IPS-15b (cell line): ENCODE measurements around the gene SENP6.
"Not testable (repeated sequence)": the region's sequence is repeated elsewhere in the genome, so short reads cannot be mapped to it uniquely, and the experiment has no call there.

Experiments
- H3K27me3 ChIP-seq: one replicate; pipeline ENCODE4 v1.6.1; 2013; ENCODE audit warnings: low read length; ENCODE audit not compliant: control insufficient read depth, insufficient read depth
- H3K36me3 ChIP-seq: one replicate; pipeline ENCODE4 v1.6.1; 2013; ENCODE audit warnings: low read length; ENCODE audit not compliant: control insufficient read depth, insufficient read depth
- H3K4me1 ChIP-seq: one replicate; pipeline ENCODE4 v1.6.1; 2013; ENCODE audit warnings: mild to moderate bottlenecking, low read length; ENCODE audit not compliant: control insufficient read depth, insufficient read depth
- H3K4me3 ChIP-seq: one replicate; pipeline ENCODE4 v1.5.1; 2013; ENCODE audit warnings: low read depth, low read length
- H3K9ac ChIP-seq: one replicate; pipeline ENCODE4 v1.6.1; 2013; ENCODE audit warnings: low read depth, mild to moderate bottlenecking, low read length
- H3K9me3 ChIP-seq: one replicate; pipeline ENCODE4 v1.6.1; 2013; ENCODE audit warnings: mild to moderate bottlenecking, low read length; ENCODE audit not compliant: control insufficient read depth, insufficient read depth

The SENP6 gene

GRCh38 chr6:75676377-75676776 is 74.7 kb downstream of the SENP6 start:
- H3K36me3 ChIP-seq, result peaks cover 4% of the 10 kb centered on the region
- no peaks in the 10 kb centered on the region for H3K9me3 ChIP-seq
- H3K4me3 ChIP-seq, result no peak overlapping the region
- H3K4me1 ChIP-seq, result no peaks in the 10 kb centered on the region
- H3K27me3 ChIP-seq, result no peaks in the 10 kb centered on the region
- H3K9ac ChIP-seq, result no peak overlapping the region

DNA sequence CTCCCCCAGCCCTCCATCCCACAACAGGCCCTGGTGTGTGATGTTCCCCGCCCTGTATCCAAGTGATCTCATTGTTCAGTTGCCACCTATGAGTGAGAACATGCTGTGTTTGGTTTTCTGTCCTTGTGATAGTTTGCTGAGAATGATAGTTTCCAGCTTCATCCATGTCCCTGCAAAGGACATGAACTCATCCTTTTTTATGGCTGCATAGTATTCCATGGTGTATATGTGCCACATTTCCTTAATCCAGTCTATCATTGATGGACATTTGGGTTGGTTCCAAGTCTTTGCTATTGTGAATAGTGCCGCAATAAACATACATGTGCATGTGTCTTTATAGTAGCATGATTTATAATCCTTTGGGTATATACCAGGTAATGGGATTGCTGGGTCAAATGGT is 80.9 kb downstream of the SENP6 start:
- H3K9ac ChIP-seq, H3K9me3 ChIP-seq, H3K27me3 ChIP-seq, H3K4me1 ChIP-seq, H3K4me3 ChIP-seq, H3K36me3 ChIP-seq: not testable (repeated sequence)

DNA sequence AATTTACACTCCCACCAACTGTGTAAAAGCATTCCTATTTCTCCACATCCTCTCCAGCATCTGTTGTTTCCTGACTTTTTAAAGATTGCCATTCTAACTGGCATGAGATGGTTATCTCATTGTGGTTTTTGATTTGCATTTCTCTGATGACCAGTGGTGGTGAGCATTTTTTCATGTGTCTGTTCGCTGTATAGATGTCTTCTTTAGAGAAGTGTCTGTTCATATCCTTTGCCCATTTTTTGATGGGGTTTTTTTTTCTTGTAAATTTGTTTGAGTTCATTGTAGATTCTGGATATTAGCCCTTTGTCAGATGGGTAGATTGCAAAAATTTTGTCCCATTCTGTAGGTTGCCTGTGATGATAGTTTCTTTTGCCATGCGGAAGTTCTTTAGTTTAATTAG is 81.3 kb downstream of the SENP6 start:
- not testable (repeated sequence) for H3K9me3 ChIP-seq, H3K4me1 ChIP-seq, H3K9ac ChIP-seq, H3K4me3 ChIP-seq, H3K27me3 ChIP-seq, H3K36me3 ChIP-seq

DNA sequence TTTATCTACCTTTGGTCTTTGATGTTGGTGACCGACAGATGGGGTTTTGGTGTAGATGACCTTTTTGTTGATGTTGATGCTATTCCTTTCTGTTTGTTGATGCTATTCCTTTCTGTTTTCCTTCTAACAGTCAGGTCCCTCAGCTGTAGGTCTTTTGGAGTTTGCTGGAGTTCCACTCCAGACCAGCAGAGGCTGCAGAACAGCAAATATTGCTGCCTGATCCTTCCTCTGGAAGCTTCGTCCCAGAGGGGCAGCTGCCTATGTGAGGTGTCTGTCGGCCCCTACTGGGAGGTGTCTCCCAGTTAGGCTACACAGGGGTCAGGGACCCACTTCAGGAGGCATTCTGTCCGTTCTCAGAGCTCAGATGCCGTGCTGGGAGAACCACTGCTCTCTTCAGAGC is 85.9 kb downstream of the SENP6 start:
- not testable (repeated sequence) for H3K36me3 ChIP-seq, H3K4me3 ChIP-seq, H3K9me3 ChIP-seq, H3K4me1 ChIP-seq, H3K9ac ChIP-seq, H3K27me3 ChIP-seq

GRCh38 chr6:75687937-75688336 is 86.3 kb downstream of the SENP6 start:
- H3K36me3 ChIP-seq, H3K27me3 ChIP-seq, H3K4me1 ChIP-seq, H3K9me3 ChIP-seq, H3K9ac ChIP-seq: not testable (repeated sequence)
- peak overlapping the region; percentile 27 for H3K4me3 ChIP-seq

GRCh38 chr6:75689576-75689975 is 87.9 kb downstream of the SENP6 start:
- Histone ChIP-seq H3K27me3 (no peaks in the 10 kb centered on the region), H3K4me3 (no peak overlapping the region), H3K9ac (no peak overlapping the region), H3K9me3 (no peaks in the 10 kb centered on the region), H3K4me1 (peaks cover 2% of the 10 kb centered on the region), H3K36me3 (no peaks in the 10 kb centered on the region)

GRCh38 chr6:75691012-75691411 is 89.3 kb downstream of the SENP6 start:
- Histone ChIP-seq H3K4me1 (peaks cover 2% of the 10 kb centered on the region), H3K36me3 (no peaks in the 10 kb centered on the region), H3K9me3 (no peaks in the 10 kb centered on the region), H3K4me3 (no peak overlapping the region), H3K27me3 (no peaks in the 10 kb centered on the region), H3K9ac (no peak overlapping the region)

DNA sequence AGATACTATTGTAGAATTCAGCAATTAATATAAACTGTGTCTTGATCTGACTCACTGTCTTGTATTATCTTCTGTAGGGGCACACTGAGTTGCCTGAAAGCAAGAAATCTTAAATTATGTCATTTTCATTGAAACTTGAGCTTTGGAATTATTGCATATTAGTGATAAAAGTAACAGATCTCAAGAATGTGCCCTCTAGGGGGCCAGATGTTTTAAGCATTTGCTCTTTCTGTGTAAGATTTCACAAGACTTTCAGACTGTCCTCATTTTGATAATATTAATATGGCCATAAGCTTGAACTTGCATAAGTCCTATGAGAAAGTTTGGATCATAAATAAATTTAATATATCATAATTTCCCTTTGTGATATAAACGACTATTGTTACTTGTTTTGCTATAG is 91.9 kb downstream of the SENP6 start:
- H3K36me3 ChIP-seq, result peaks cover 2% of the 10 kb centered on the region
- no peak overlapping the region for H3K9ac ChIP-seq

DNA sequence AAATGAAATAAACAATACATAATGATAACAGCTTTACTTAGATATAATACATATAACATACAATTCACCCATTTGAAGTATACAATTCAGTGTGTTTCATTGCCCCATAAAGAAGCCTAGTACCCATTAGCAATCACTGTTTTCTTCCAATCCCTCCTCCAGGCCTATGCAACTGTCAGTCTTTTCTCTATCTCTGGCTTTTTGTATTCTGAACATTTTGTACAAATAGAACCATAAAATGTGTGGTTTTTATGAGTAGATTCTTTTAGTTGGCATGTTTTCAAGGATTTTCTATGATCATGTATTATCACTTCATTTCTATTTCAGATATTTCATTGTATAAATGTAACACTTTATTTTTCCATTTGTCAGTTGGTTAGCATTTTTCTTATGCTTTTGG is 92.7 kb downstream of the SENP6 start:
- no peak overlapping the region for H3K4me3 ChIP-seq
- no peak overlapping the region for H3K9ac ChIP-seq
- no peaks in the 10 kb centered on the region for H3K4me1 ChIP-seq
- peaks cover 2% of the 10 kb centered on the region for H3K36me3 ChIP-seq
- no peaks in the 10 kb centered on the region for H3K9me3 ChIP-seq
- no peaks in the 10 kb centered on the region for H3K27me3 ChIP-seq

More for the DNA sequence above, 91.9 kb downstream of the SENP6 start:
- Histone ChIP-seq H3K4me1 (no peaks in the 10 kb centered on the region), H3K9me3 (no peaks in the 10 kb centered on the region), H3K27me3 (no peaks in the 10 kb centered on the region), H3K4me3 (no peak overlapping the region)

DNA sequence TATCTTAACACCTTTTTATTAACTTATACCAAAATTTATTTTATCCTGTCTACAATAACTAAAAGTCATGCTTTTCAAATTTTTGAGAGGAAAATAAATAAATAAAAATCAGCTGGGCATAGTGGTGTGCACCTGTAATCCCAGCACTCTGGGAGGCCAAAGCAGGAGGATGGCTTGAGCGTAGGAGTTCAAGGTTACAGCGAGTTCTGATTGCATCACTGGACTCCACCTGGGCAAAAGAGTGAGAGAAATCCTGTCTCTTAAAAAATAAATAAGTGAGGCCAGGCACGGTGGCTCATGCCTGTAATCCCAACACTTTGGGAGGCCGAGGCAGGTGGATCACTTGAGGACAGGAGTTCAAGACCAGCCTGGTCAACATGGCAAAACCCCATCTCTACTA is 106.7 kb downstream of the SENP6 start:
- H3K4me3 ChIP-seq, H3K4me1 ChIP-seq, H3K9ac ChIP-seq, H3K9me3 ChIP-seq, H3K36me3 ChIP-seq, H3K27me3 ChIP-seq: not testable (repeated sequence)

GRCh38 chr6:75711173-75711572 is 109.5 kb downstream of the SENP6 start:
- no peak overlapping the region for H3K4me3 ChIP-seq
- no peaks in the 10 kb centered on the region for H3K4me1 ChIP-seq
- no peaks in the 10 kb centered on the region for H3K9me3 ChIP-seq
- peaks cover 11% of the 10 kb centered on the region for H3K36me3 ChIP-seq
- no peaks in the 10 kb centered on the region for H3K27me3 ChIP-seq
- H3K9ac ChIP-seq, result no peak overlapping the region

DNA sequence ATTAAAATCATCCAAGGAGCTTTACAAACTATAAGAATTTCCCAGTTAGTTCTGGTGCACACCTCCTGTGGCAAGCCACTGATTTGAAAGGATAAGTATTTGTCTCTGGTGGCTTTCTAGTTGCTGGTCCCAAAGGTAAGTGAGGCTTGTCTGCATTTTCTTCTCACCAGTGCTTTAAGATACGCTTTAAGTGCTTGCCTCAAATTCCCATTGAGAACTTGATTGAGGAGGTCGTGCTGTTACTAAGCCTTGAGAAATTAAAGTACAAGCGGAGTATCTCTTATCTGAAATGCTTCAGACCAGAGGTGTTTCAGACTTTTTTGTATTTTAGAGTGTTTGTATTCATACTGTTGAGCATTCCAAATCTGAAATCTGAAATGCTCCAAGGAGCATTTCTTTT is 117.5 kb downstream of the SENP6 start:
- Histone ChIP-seq H3K4me3 (no peak overlapping the region), H3K9me3 (no peaks in the 10 kb centered on the region), H3K4me1 (no peaks in the 10 kb centered on the region), H3K36me3 (peaks cover 2% of the 10 kb centered on the region), H3K27me3 (no peaks in the 10 kb centered on the region), H3K9ac (no peak overlapping the region)

DNA sequence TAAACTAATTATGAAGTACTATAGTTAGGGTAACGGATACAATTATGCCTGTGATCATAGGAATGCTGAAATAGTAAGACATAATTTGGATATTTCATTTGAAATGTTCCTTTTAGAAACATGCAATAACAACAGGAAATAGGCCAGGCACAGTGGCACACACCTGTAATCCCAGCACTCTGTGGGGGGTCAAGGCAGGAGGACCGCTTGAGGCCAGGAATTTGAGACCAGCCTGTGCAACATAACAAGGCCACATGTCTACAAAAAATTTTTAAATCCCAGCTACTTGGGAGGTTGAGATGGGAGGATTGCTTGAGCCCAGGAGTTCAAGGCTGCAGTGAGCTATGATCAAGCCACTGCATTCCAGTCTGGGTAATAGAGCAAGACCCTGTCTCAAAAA is 121.7 kb downstream of the SENP6 start:
- Histone ChIP-seq H3K9ac (no peak overlapping the region), H3K4me3 (no peak overlapping the region), H3K36me3 (no peaks in the 10 kb centered on the region), H3K9me3 (no peaks in the 10 kb centered on the region), H3K4me1 (no peaks in the 10 kb centered on the region), H3K27me3 (no peaks in the 10 kb centered on the region)
